Activated CD4-positive, alpha-beta T cell treated with anti-CD3 and anti-CD28 coated beads, Interleukin-2, amount 50 U/mL, for 1 hour (primary cell): Measurements from ENCODE around the gene MED8.
A peak's percentile ranks its signal among the peaks of the same experiment; 100 is the strongest.

Source experiments
- DNase-seq: peaks from one replicate; pipeline ENCODE4 v3.0.0-alpha.2; 2020

Gene MED8

DNA sequence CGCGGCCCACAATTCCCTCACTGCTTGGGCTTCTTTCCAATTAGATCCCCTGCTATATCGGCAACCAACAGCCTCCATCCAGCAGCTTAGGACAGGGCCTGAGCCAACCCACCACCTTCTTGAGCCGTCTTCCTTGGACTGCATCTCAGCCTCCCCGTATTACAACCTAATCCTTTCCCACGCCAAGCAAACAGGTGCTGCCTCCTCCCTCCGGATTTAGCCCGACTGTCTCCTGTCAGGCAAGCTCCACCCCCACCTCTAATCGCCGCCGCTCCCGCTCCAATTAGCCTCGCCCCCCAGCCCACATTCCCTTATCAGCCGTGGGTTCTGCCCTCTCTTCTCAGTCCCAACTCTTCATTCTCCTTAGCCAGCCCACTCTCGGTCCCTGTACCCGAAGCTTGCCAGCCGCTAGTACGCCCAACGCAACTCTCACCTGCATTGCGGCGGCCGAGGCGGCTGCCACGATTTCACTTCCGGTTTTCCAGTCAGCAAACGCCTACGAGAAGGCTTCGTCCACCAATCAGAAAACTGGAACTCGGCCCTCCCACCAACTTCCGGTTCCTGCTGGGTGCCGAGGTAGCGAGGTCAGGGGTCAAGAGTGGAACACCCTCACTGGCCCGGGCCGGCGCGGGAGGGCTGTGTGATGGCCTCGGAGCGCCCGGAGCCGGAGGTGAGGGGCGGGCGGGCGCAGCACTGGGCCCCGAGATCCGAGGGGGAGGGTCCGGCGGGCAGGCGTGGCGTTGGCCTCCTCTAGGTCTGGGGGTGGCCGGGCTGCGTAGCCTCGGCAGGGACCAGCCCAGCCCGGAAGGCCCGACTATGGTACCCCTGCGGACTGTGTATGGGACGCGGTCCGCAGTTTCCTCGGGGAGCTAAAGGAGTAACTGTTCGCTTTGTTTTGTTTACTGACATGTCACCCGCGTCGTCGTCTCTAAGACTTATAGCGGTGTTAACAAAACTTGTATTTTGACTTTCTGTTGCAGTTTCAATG lies at the start of gene MED8, which contains the start of gene SZT2:
MED8 (minus strand) TSS at position 475 of the 988 bp plus-strand sequence; CDS start at position 439, 36 bp downstream.
SZT2 (plus strand) TSS at position 574 of the 988 bp plus-strand sequence; CDS start at position 644, 70 bp downstream.
- peak; percentile 92 for DNase-seq

DNA sequence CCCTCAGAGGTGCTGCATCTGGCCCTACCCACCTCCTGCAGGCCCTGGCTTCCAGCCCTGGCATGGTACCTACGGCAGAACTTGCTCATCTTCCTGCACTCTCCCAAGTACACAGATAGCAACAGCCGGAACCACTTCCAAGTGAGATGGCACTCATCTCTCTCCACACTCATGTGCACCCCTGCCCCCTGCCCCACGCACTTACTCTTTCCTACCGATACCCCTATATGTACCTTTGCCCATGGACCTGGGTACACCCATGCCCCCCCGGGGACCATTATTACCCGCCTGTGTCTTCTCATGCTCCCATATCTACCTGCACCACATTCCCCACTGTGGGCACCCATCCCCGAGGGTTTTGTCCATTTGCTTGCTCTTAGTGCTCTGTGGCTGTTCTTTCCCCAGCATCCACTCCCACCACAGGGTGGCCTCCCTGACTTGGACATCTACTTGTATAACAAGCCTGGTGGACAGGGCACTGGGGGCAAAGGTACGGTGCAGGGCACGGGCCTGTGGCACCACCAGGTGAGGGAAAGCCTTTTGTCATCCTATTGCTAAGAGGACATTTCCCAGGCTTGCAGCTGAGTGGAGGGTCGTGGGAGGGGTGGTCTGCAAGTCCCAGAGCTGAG lies 49.5 kb upstream of the MED8 start:
- DNase-seq: no peak

GRCh38 chr1:43438576-43438952 lies 49.0 kb upstream of the MED8 start:
- DNase-seq: no peak

- no peak for DNase-seq
Observed at GRCh38 chr1:43438006-43438405, 48.4 kb upstream of the MED8 start.

DNA sequence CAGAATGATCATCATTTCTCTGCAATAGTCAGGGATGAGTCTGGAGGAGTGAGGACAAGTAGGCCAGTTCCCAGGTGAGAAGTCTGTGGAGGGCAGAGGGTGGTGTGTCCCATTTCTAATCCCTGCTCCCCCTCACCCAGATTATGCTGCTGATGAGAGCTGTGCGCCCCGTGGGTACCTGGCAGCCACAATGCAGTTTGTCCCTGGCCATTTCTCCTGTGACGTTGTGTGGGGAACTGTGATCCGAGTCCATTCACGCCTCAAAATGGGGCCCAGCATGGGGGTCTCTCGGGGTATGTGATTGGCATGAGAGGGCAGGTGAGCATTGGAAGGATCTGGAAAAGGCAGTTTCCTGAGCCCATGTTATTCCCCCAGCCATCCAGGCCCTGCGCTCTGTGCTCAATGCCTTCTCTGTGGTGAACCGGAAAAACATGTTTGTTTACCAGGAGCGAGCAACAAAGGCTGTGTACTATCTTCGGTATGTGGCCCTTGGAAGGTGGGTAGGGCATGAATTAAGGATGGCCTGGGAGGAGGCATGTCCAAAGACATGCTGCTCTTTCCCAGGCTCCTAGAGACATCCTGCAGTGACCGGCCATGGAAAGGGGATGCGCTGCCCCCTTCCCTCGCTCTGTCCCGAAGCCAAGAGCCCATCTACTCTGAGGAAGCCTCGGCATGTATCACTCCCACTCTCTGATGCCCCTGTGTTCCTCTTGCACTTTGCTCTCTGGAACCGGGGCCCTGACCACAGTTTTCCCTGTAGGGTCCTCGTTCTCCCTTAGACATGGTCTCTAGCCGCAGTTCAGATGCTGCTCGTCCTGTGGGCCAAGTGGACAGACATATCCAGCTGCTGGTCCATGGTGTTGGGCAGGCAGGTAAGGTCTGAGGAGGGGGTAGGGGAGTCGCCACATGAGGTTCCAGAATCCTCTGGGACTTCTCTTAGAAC lies 47.7 kb upstream of the MED8 start:
- no peak for DNase-seq

DNA sequence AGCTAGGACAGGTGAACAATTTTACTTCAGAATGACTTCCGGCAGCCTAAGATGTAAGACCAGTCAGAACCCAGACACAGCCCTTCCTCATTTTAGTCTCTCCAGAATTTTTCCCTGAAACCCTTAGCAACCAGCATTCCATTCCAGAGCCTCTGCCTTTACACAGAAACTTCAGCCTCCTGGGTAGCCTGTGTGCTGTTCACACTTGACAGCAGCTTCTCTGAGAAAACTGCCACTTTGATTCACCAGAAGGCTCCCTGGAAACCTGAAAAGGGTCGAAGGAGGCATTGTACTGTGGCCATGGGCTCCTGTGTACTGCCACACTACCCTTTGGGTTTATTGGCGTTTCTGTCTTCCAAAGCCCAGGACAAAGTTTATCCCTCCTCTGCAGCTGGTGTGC lies 46.8 kb upstream of the MED8 start:
- DNase-seq: no peak

- no peak for DNase-seq
Observed at GRCh38 chr1:43435146-43436145, 45.8 kb upstream of the MED8 start.

DNA sequence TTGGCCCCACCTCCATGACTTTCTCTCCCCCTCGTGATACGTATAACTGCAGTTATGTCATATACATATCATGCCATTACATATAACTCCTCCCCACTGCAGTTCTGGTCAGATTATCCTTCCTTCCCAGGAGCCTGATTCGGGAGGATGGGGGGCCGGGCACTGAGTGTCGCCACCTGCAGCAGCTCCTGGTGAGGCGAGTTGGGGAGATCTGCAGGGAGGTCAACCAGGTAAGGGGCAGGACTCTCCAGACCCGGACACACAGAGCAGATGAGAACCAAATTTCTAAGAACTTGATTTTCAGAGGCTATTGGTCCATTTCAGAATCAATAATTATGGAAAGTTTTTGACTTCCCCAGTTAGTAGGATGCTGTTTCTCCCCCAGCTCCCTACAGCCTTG lies 44.7 kb upstream of the MED8 start:
- no peak for DNase-seq

DNA sequence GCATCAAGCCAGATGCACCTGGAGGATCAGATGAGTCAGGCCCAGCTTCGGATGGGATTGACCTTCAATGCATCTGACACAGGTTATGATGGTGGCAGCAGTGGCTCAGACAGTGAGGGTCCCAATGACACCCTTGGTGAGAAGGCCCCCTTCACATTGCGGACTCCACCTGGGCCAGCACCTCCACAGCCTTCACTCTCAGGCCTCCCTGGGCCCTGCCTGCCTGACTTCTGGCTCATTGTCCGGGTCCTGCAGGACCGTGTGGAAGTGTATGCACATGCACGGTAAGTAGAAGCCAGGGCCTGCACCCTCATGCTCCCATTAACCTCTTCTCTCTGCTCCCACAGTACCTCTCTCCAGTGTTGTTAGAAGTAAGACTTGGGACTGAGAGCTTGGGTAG lies 43.3 kb upstream of the MED8 start:
- no peak for DNase-seq

- DNase-seq: no peak
Observed at GRCh38 chr1:43432171-43432860, 42.7 kb upstream of the MED8 start.

- no peak for DNase-seq
Observed at GRCh38 chr1:43431676-43432075, 42.1 kb upstream of the MED8 start.

DNA sequence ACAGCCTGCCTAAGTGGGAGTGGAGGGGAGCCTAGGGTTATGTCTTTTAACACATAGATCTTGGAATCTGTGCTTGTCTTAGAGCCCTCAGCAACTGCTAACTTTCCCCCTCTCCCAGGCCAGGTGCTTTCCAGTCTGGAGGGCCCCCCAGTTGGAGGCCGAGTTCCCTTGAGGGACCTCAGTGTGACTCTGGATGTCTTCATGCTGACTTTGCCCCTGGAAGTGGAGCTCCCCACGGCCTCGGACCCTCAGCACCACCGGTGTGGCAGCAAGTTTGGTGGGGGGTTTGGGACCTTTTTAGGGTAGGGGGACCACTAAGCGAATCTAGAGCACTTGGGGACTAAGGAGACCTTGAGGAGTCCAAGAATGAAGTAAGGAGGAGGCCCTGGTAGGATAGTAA lies 41.2 kb upstream of the MED8 start:
- no peak for DNase-seq

DNA sequence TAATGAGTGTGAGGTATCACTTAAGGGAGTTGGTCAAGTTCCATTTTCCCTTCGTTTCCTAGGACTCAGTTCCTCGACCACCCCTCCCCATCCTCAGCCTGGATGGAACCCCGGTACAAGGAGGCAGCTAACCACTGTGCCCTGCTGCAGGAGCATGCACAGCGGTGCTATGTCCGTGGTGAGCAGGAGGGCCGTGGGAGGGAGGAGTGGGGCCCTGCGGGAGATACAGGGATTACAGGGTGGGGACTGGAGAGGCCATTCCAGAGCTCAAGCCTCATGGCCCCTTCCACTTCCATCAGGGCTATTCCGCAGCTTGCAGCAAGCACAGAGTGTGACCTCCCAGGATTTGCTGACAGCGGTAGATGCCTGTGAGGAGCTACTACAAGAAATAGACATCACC lies 38.3 kb upstream of the MED8 start:
- no peak for DNase-seq

GRCh38 chr1:43427524-43427923 lies 37.9 kb upstream of the MED8 start:
- no peak for DNase-seq

GRCh38 chr1:43426221-43426620 lies 36.6 kb upstream of the MED8 start:
- no peak for DNase-seq

DNA sequence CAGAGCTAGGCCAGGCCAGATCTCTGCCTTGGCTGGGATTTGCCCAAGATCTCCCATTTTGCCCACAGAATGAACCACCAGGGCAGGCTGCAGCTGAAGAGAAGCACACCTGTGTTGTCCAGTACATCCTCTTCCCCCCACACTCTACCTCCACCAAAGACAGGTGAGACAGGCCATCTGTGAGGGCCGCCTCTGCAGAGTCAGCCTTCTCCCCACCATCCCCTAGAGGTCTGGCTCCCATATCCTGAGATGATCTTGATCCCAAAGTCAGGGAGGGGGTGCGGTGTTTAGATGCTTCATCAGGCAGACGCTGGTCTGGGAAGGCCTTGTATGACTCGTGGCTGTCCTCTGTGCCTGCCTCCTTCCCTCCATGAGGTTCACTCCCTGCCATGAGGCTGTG lies 35.4 kb upstream of the MED8 start:
- no peak for DNase-seq

- DNase-seq: no peak
Observed at GRCh38 chr1:43423672-43424550, 34.3 kb upstream of the MED8 start.

- no peak for DNase-seq
Observed at GRCh38 chr1:43422995-43423671, 33.5 kb upstream of the MED8 start.
